Measurements from ENCODE around the gene VPS8.

Gene VPS8

DNA sequence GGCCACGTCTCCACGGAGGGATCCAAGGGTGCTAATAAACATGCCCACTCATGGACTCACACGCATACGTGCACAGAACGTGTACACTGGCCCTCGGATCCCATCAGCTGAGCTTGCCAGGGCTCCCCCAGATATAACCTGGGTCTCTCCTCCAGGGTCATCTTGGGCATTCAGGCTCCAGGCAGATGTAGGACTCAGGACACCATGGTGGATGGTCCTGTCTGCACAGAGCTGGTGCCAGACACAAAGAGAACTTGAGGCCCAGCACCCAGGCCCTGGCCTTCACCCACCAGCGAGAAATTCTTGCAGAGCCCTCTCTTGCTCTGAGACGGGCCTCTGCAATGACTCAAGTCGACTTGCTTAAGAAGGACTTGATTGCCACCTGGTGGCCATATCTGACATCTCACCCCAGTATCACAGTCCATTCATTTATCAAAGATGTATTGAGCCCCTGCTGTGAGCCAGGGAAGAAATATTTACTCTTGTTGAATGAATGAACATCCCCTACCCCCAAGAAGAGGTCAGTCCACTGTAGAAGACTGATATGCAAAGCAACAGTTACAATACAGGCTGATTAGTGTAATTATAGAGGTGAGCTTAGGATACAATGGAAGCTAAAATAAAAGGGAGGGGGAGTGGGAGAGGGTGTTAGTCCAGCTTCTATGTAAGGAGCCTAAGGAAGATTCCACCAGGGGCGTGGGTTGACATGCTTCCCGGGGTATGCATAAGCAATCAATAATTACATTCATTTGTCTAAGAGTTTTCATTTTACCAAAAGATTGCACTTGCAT, 34.2 kb upstream of the VPS8 start:
- Histone ChIP-seq H3K4me1 (ENCODE audit: control insufficient read depth, insufficient read depth, low read length) (no peaks in the 10 kb centered on the region), H3K27ac (ENCODE audit: extremely low read depth, low read depth, low read length) (no peak overlapping the region), H3K9me3 (ENCODE audit: control insufficient read depth, insufficient read depth, low read depth, low read length) (no peaks in the 10 kb centered on the region), H3K36me3 (ENCODE audit: control insufficient read depth in 2 of 2, insufficient read depth in 1 of 2, low read length in 2 of 2) (no peaks in the 10 kb centered on the region), H3K4me3 (ENCODE audit: low read depth, low read length) (no peak overlapping the region)
- ChIA-PET POLR2A (interaction anchor here (2.5 kb wide), 1 partner anchor 217 kb away, joined by 13 read pairs; the partner anchor contains the start of gene EPHB3), CTCF (interaction anchor here (0.5 to 1.9 kb wide), 12 partner anchors 9 to 406 kb away, joined by 3 to 9 read pairs (median 4); no protein-coding TSS in a partner anchor)
- TF ChIP-seq CTCF (tag by site-specific recombination; IDR thresholded peaks at IDR 0.05) (peak; percentile 60; the same call in 1 of the 2 replicates), ZNF2 (tag by site-specific recombination; IDR thresholded peaks at IDR 0.05) (no peak), GLI4 (tag by site-specific recombination; IDR thresholded peaks at IDR 0.05) (no peak), ZNF571 (tag by site-specific recombination; IDR thresholded peaks at IDR 0.05) (no peak), HOXA7 (CRISPR knock-in tag; IDR thresholded peaks at IDR 0.05; ENCODE audit: borderline replicate concordance) (no peak), ZNF157 (tag by site-specific recombination; IDR thresholded peaks at IDR 0.05) (no peak), ZNF280D (tag by site-specific recombination; IDR thresholded peaks at IDR 0.05) (no peak), ZNF266 (tag by site-specific recombination; IDR thresholded peaks at IDR 0.05; ENCODE audit: low read depth) (no peak), ZNF302 (tag by site-specific recombination; IDR thresholded peaks at IDR 0.05; ENCODE audit: low read depth) (no peak), ZIC2 (tag by site-specific recombination; IDR thresholded peaks at IDR 0.05) (no peak), ZNF660 (tag by site-specific recombination; IDR thresholded peaks at IDR 0.05) (peak; percentile 76; the same call in 1 of the 2 replicates), ZNF48 (tag by site-specific recombination; IDR thresholded peaks at IDR 0.05) (no peak), YY1 (tag by site-specific recombination; IDR thresholded peaks at IDR 0.05) (no peak), GFI1B (tag by site-specific recombination; IDR thresholded peaks at IDR 0.05) (no peak), ZNF10 (tag by site-specific recombination; IDR thresholded peaks at IDR 0.05) (no peak), RBAK (tag by site-specific recombination; IDR thresholded peaks at IDR 0.05) (no peak), ZNF76 (tag by site-specific recombination; IDR thresholded peaks at IDR 0.05; ENCODE audit: borderline replicate concordance, low read depth) (no peak), ZNF654 (tag by site-specific recombination; IDR thresholded peaks at IDR 0.05; ENCODE audit: low read depth) (peak; percentile 74), HIC1 (tag by site-specific recombination; IDR thresholded peaks at IDR 0.05) (no peak), ZNF501 (tag by site-specific recombination; IDR thresholded peaks at IDR 0.05) (0 out of 2 replicates have a peak, but pooled peaks have one; percentile 32), ZNF621 (tag by site-specific recombination; IDR thresholded peaks at IDR 0.05) (no peak), ZNF391 (tag by site-specific recombination; IDR thresholded peaks at IDR 0.05; ENCODE audit: borderline replicate concordance, low read depth) (no peak), ZNF596 (tag by site-specific recombination; IDR thresholded peaks at IDR 0.05) (no peak)
- TF ChIP-seq, protein P1, sequence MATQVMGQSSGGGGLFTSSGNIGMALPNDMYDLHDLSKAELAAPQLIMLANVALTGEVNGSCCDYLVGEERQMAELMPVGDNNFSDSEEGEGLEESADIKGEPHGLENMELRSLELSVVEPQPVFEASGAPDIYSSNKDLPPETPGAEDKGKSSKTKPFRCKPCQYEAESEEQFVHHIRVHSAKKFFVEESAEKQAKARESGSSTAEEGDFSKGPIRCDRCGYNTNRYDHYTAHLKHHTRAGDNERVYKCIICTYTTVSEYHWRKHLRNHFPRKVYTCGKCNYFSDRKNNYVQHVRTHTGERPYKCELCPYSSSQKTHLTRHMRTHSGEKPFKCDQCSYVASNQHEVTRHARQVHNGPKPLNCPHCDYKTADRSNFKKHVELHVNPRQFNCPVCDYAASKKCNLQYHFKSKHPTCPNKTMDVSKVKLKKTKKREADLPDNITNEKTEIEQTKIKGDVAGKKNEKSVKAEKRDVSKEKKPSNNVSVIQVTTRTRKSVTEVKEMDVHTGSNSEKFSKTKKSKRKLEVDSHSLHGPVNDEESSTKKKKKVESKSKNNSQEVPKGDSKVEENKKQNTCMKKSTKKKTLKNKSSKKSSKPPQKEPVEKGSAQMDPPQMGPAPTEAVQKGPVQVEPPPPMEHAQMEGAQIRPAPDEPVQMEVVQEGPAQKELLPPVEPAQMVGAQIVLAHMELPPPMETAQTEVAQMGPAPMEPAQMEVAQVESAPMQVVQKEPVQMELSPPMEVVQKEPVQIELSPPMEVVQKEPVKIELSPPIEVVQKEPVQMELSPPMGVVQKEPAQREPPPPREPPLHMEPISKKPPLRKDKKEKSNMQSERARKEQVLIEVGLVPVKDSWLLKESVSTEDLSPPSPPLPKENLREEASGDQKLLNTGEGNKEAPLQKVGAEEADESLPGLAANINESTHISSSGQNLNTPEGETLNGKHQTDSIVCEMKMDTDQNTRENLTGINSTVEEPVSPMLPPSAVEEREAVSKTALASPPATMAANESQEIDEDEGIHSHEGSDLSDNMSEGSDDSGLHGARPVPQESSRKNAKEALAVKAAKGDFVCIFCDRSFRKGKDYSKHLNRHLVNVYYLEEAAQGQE (tag by site-specific recombination; IDR thresholded peaks at IDR 0.05) = no peak
- TF ChIP-seq, protein P2, sequence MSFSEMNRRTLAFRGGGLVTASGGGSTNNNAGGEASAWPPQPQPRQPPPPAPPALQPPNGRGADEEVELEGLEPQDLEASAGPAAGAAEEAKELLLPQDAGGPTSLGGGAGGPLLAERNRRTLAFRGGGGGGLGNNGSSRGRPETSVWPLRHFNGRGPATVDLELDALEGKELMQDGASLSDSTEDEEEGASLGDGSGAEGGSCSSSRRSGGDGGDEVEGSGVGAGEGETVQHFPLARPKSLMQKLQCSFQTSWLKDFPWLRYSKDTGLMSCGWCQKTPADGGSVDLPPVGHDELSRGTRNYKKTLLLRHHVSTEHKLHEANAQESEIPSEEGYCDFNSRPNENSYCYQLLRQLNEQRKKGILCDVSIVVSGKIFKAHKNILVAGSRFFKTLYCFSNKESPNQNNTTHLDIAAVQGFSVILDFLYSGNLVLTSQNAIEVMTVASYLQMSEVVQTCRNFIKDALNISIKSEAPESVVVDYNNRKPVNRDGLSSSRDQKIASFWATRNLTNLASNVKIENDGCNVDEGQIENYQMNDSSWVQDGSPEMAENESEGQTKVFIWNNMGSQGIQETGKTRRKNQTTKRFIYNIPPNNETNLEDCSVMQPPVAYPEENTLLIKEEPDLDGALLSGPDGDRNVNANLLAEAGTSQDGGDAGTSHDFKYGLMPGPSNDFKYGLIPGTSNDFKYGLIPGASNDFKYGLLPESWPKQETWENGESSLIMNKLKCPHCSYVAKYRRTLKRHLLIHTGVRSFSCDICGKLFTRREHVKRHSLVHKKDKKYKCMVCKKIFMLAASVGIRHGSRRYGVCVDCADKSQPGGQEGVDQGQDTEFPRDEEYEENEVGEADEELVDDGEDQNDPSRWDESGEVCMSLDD (tag by site-specific recombination; IDR thresholded peaks at IDR 0.05) = no peak

All from HEK293 (cell line).